Smooth muscle cell (in vitro differentiated cells): ENCODE results near the gene FAM131A. TPM values are rescaled to one million over a fixed set of nuclear protein-coding genes. Genes with fewer than 3 reads are reported as not detected.
A peak's percentile ranks its signal among the peaks of the same experiment; 100 is the strongest.

Experiments
- DNase-seq: peaks from one replicate; lab custom pipeline; 2025; ENCODE audit not compliant: unreplicated experiment; lab: John Stamatoyannopoulos, UW
- H2AFZ ChIP-seq: fragments of 200-600 bp; sonication (generic); 2 replicates; pipeline ENCODE4 v1.6.0; 2016; ENCODE audit warnings: antibody characterized with exemption, low read depth, mild to moderate bottlenecking
- H3F3A ChIP-seq: fragments of 200-600 bp; sonication (generic); 2 replicates; pipeline ENCODE4 v1.6.0; 2017; ENCODE audit warnings: antibody characterized with exemption, low read depth
- H3K27ac ChIP-seq: fragments of 200-600 bp; sonication (generic); 2 replicates; pipeline ENCODE4 v1.5.1; 2016; ENCODE audit warnings: low read depth, mild to moderate bottlenecking
- H3K27me3 ChIP-seq: fragments of 200-600 bp; sonication (generic); 2 replicates; pipeline ENCODE4 v1.6.1; 2016; ENCODE audit warnings: low read depth, mild to moderate bottlenecking
- H3K36me3 ChIP-seq: fragments of 200-600 bp; sonication (generic); 2 replicates; pipeline ENCODE4 v1.5.1; 2016; ENCODE audit warnings: low read depth
- H3K4me1 ChIP-seq: fragments of 200-600 bp; sonication (generic); 2 replicates; pipeline ENCODE4 v1.5.1; 2016; ENCODE audit warnings: low read depth
- H3K4me2 ChIP-seq: fragments of 200-600 bp; sonication (generic); 2 replicates; pipeline ENCODE4 v1.6.0; 2016; ENCODE audit warnings: mild to moderate bottlenecking
- H3K4me3 ChIP-seq: fragments of 200-600 bp; sonication (generic); 2 replicates; pipeline ENCODE4 v1.5.1; 2016; ENCODE audit warnings: mild to moderate bottlenecking
- H3K79me2 ChIP-seq: fragments of 200-600 bp; sonication (generic); 2 replicates; pipeline ENCODE4 v1.6.0; 2016; ENCODE audit warnings: low read depth, mild to moderate bottlenecking
- H3K9ac ChIP-seq: fragments of 200-600 bp; sonication (generic); 2 replicates; pipeline ENCODE4 v1.6.0; 2016; ENCODE audit warnings: low read depth
- H3K9me3 ChIP-seq: fragments of 200-600 bp; sonication (generic); replicated peaks from 2 replicates; pipeline ENCODE4 v1.5.1; 2016; ENCODE audit warnings: low read depth
- H4K20me1 ChIP-seq: fragments of 200-600 bp; sonication (generic); 2 replicates; pipeline ENCODE4 v1.6.0; 2016; ENCODE audit warnings: low read depth
- CTCF ChIP-seq: fragments of 200-600 bp; sonication (generic); IDR thresholded peaks from 2 replicates; pipeline ENCODE4 v1.5.1; 2017; ENCODE audit warnings: borderline replicate concordance, mild to moderate bottlenecking, antibody characterized with exemption; ENCODE audit not compliant: insufficient read depth, poor library complexity, severe bottlenecking
- WGBS: methylation state at CpG from one replicate; pipeline ENCODE4 v1.1.7; 2016; ENCODE audit warnings: low lambda C conversion rate; 5-methylcytosine and 5-hydroxymethylcytosine counted together
- polyA plus RNA-seq: library from polyadenylated mRNA; unstranded; fragments of >200 nt; fragmentation: Nextera tagmentation; extraction: Ambion mirVana; gene quantifications from 2 replicates; pipeline ENCODE4 v1.2.1, GENCODE V29; 2016
- total RNA-seq: library from RNA; depleted of rRNA; stranded (reverse); fragments of >200 nt; gene quantifications from 2 replicates; pipeline ENCODE4 v1.2.3, GENCODE V29; 2014

Gene FAM131A
- total and polyA plus RNA-seq, 2 experiments from 2014 or later: 15.3 to 20.2 TPM

GRCh38 chr3:184332370-184333090, 4.9 kb upstream of the FAM131A start:
- Histone ChIP-seq H3K79me2 (peaks cover 27% of the 10 kb centered on the region), H3K27me3 (no peaks in the 10 kb centered on the region), H3K9me3 (no peaks in the 10 kb centered on the region), H3K36me3 (peaks cover 10% of the 10 kb centered on the region), H3F3A (peaks cover 57% of the 10 kb centered on the region), H3K4me2 (no peak overlapping the region), H4K20me1 (peaks cover 82% of the 10 kb centered on the region), H3K27ac (peak overlapping the region; percentile 100), H3K9ac (peak overlapping the region; percentile 61), H3K4me3 (no peak overlapping the region), H2AFZ (no peak overlapping the region), H3K4me1 (peaks cover 14% of the 10 kb centered on the region)
- 70% methylated on average over 10 of the region's 10 CpGs for WGBS
- TF ChIP-seq CTCF: no peak
- no peak for DNase-seq

GRCh38 chr3:184333190-184333589, 4.2 kb upstream of the FAM131A start:
- no peak overlapping the region for H3K4me2 ChIP-seq
- peaks cover 33% of the 10 kb centered on the region for H3K79me2 ChIP-seq
- H3K27me3 ChIP-seq: no peaks in the 10 kb centered on the region
- TF ChIP-seq CTCF: no peak
- H3K9ac ChIP-seq: peak overlapping the region; percentile 61
- H3K36me3 ChIP-seq: peaks cover 10% of the 10 kb centered on the region
- no peak overlapping the region for H2AFZ ChIP-seq
- no peaks in the 10 kb centered on the region for H3K9me3 ChIP-seq
- H3K27ac ChIP-seq: peak overlapping the region; percentile 100
- peaks cover 57% of the 10 kb centered on the region for H3F3A ChIP-seq
- 85% methylated on average over 6 of the region's 6 CpGs for WGBS
- peaks cover 80% of the 10 kb centered on the region for H4K20me1 ChIP-seq
- DNase-seq: no peak
- no peak overlapping the region for H3K4me3 ChIP-seq
- peaks cover 14% of the 10 kb centered on the region for H3K4me1 ChIP-seq

GRCh38 chr3:184333700-184334099, 3.7 kb upstream of the FAM131A start:
- TF ChIP-seq CTCF: no peak
- Histone ChIP-seq H3F3A (peaks cover 53% of the 10 kb centered on the region), H3K9me3 (no peaks in the 10 kb centered on the region), H3K4me1 (peaks cover 14% of the 10 kb centered on the region), H3K4me2 (no peak overlapping the region), H3K4me3 (no peak overlapping the region), H3K27me3 (no peaks in the 10 kb centered on the region), H3K36me3 (peaks cover 10% of the 10 kb centered on the region), H3K27ac (peak overlapping the region; percentile 100), H4K20me1 (peaks cover 79% of the 10 kb centered on the region), H3K79me2 (peaks cover 35% of the 10 kb centered on the region), H3K9ac (peak overlapping the region; percentile 61), H2AFZ (no peak overlapping the region)
- 97% methylated on average over 3 of the region's 3 CpGs for WGBS
- DNase-seq: no peak
